ENCODE data around the gene HTT. TPM values are rescaled to one million over a fixed set of nuclear protein-coding genes. Genes with fewer than 3 reads are reported as not detected.

The HTT gene
- total and polyA plus RNA-seq, 10 of the 15 experiments (the other 5 are each of a cell fraction or from before 2014, with no cell fraction given), result 3.3 to 113 (median 43.3) TPM

DNA sequence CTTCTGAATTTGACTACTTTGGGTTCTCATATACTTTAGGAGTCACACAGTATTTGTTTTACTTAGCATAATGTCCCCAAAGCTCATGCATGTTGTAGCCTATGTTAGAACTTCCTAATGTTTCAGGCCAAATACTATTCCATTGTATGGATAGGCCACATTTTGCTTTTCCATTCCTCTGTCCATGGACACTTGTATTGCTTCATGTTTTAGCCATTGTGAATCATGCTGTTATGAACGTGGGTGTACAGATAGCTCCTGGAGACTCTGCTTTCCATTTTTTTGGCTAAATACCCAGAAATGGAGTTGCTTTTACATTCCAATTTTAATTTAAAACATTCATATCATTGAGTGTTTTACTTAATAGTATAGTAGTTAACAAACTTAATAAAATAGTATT lies 54.5 kb downstream of the HTT start:
- H3K36me3 ChIP-seq (ENCODE audit: control insufficient read depth in 2 of 2, insufficient read depth in 2 of 2, low read length in 1 of 2), result peaks cover 32 to 61% of the 10 kb centered on the region in 2 experiments
- SMC1A ChIA-PET (ENCODE audit: uncharacterized antibody, unreplicated experiment), result interaction anchor here (0.8 to 1.6 kb wide), 4 partner anchors 8 to 73 kb away, joined by 3 to 5 read pairs (median 4); no protein-coding TSS in a partner anchor

More for the DNA sequence above, 54.5 kb downstream of the HTT start:
- Histone ChIP-seq H4K20me1 (ENCODE audit: control insufficient read depth, insufficient read depth) (no peaks in the 10 kb centered on the region), H2AFZ (ENCODE audit: control insufficient read depth, low read depth, low read length) (no peak overlapping the region), H3K27me3 (replicated peaks in 1 of 2; ENCODE audit: control insufficient read depth in 2 of 2, insufficient read depth in 2 of 2, low read length in 1 of 2) (no peaks in the 10 kb centered on the region), H3K4me3 (no peak overlapping the region), H3K9ac (ENCODE audit: control insufficient read depth, insufficient read depth, low read length) (no peak overlapping the region), H3K79me2 (ENCODE audit: control insufficient read depth, insufficient read depth, low read length) (no peaks in the 10 kb centered on the region), H3K9me3 (replicated peaks; ENCODE audit: control insufficient read depth, insufficient read depth, low read length) (no peaks in the 10 kb centered on the region), H3K27ac (ENCODE audit: control insufficient read depth, insufficient read depth) (no peak overlapping the region), H3K4me2 (ENCODE audit: control insufficient read depth, insufficient read depth) (no peak overlapping the region), H3K4me1 (ENCODE audit: control insufficient read depth, insufficient read depth, low read length) (no peaks in the 10 kb centered on the region)
- RAD21 ChIA-PET (ENCODE audit: unreplicated experiment), result no interaction called here
- in situ Hi-C loops (cut with MboI), result no loop called here
- ATAC-seq (no peak), DNase-seq (ENCODE audit: low read depth, low spot score) (no peak), FAIRE-seq (no peak)
- BruUV-seq (replicated peaks), result TSS peak; percentile 16
- POLR2A ChIA-PET, result no interaction called here
- 100% methylated on average over 1 of the region's 1 CpG for WGBS (ENCODE audit: insufficient coverage, insufficient replicate concordance, low lambda C conversion rate, missing lambda C conversion rate)
- intact Hi-C loops (cut with micrococcal nuclease; ENCODE audit: unreplicated experiment), result no loop called here
- CTCF ChIA-PET, result interaction anchor here (0.6 to 0.7 kb wide), 2 partner anchors 17 to 92 kb away, joined by 3 read pairs; no protein-coding TSS in a partner anchor
- TF ChIP-seq TCF3 (IDR thresholded peaks at IDR 0.05; ENCODE audit: borderline replicate concordance, insufficient read depth, low read depth, low read length) (no peak), GABPA (IDR thresholded peaks at IDR 0.05; ENCODE audit: low read depth) (no peak), KLF5 (IDR thresholded peaks at IDR 0.05; ENCODE audit: partially characterized antibody) (no peak), MYC (IDR thresholded peaks at IDR 0.05; ENCODE audit: insufficient read depth, insufficient read length, insufficient replicate concordance, low read length, severe bottlenecking) (no peak), SP1 (IDR thresholded peaks at IDR 0.05; ENCODE audit: low read depth, low read length) (no peak), MTA2 (IDR thresholded peaks at IDR 0.05; ENCODE audit: low read depth) (no peak), CBFB (IDR thresholded peaks at IDR 0.05; ENCODE audit: low read depth) (no peak), SIX5 (IDR thresholded peaks at IDR 0.05; ENCODE audit: low read depth, low read length, severe bottlenecking) (no peak), YY1 (IDR thresholded peaks at IDR 0.05; ENCODE audit: low read depth, low read length) (no peak), CREM (IDR thresholded peaks at IDR 0.05; ENCODE audit: low read depth) (no peak), HSF1 (IDR thresholded peaks at IDR 0.05; ENCODE audit: low read depth, low read length) (no peak)

All from GM12878 (cell line).